ENCODE measurements around the gene FGF5.

FGF5 gene

GRCh38 chr4:80264352-80264647 lies 2.2 kb upstream of the FGF5 start:
- no peak for TF ChIP-seq CTCF (conservative IDR thresholded peaks at IDR 0.05; ENCODE audit: low read depth, low read length)
- H3K4me3 ChIP-seq (IDR thresholded peaks at IDR 0.05; ENCODE audit: insufficient read depth, low read depth, low read length): no peak overlapping the region
- no peaks in the 10 kb centered on the region for H3K36me3 ChIP-seq (ENCODE audit: insufficient read depth)
- H3K27me3 ChIP-seq (ENCODE audit: insufficient read depth, low read depth): no peaks in the 10 kb centered on the region
- no peaks in the 10 kb centered on the region for H3K4me1 ChIP-seq (ENCODE audit: low read depth, poor library complexity, severe bottlenecking)
- no peak overlapping the region for H2AFZ ChIP-seq (ENCODE audit: low read depth)
- no peaks in the 10 kb centered on the region for H3K79me2 ChIP-seq (ENCODE audit: insufficient read depth, low read depth)
- no peaks in the 10 kb centered on the region for H4K20me1 ChIP-seq (ENCODE audit: insufficient read depth)
- H3K4me2 ChIP-seq: no peak overlapping the region
- H3K9ac ChIP-seq: no peak overlapping the region
- H3K27ac ChIP-seq: no peak overlapping the region

- H3K27me3 ChIP-seq (ENCODE audit: insufficient read depth, low read depth): no peaks in the 10 kb centered on the region
- H2AFZ ChIP-seq (ENCODE audit: low read depth): no peak overlapping the region
- H3K9ac ChIP-seq: no peak overlapping the region
- TF ChIP-seq CTCF (conservative IDR thresholded peaks at IDR 0.05; ENCODE audit: low read depth, low read length): no peak
- H3K4me2 ChIP-seq: no peak overlapping the region
- H3K79me2 ChIP-seq (ENCODE audit: insufficient read depth, low read depth): no peaks in the 10 kb centered on the region
- no peak overlapping the region for H3K27ac ChIP-seq
- H3K4me3 ChIP-seq (IDR thresholded peaks at IDR 0.05; ENCODE audit: insufficient read depth, low read depth, low read length): no peak overlapping the region
- H3K4me1 ChIP-seq (ENCODE audit: low read depth, poor library complexity, severe bottlenecking): no peaks in the 10 kb centered on the region
- no peaks in the 10 kb centered on the region for H4K20me1 ChIP-seq (ENCODE audit: insufficient read depth)
- no peaks in the 10 kb centered on the region for H3K36me3 ChIP-seq (ENCODE audit: insufficient read depth)
Observed at GRCh38 chr4:80264825-80265224, 1.6 kb upstream of the FGF5 start.

- Histone ChIP-seq H3K79me2 (ENCODE audit: insufficient read depth, low read depth) (no peaks in the 10 kb centered on the region), H4K20me1 (ENCODE audit: insufficient read depth) (no peaks in the 10 kb centered on the region), H3K27me3 (ENCODE audit: insufficient read depth, low read depth) (no peaks in the 10 kb centered on the region), H3K4me2 (no peak overlapping the region; the same call in 1 of the 2 replicates), H3K27ac (no peak overlapping the region), H3K9ac (no peak overlapping the region), H3K4me1 (ENCODE audit: low read depth, poor library complexity, severe bottlenecking) (no peaks in the 10 kb centered on the region), H3K4me3 (IDR thresholded peaks at IDR 0.05; ENCODE audit: insufficient read depth, low read depth, low read length) (no peak overlapping the region), H3K36me3 (ENCODE audit: insufficient read depth) (no peaks in the 10 kb centered on the region), H2AFZ (ENCODE audit: low read depth) (no peak overlapping the region)
- no peak for TF ChIP-seq CTCF (conservative IDR thresholded peaks at IDR 0.05; ENCODE audit: low read depth, low read length)
Observed at GRCh38 chr4:80265571-80266252, 752 bp upstream of the FGF5 start.

- Histone ChIP-seq H4K20me1 (ENCODE audit: insufficient read depth) (no peaks in the 10 kb centered on the region), H3K79me2 (ENCODE audit: insufficient read depth, low read depth) (no peaks in the 10 kb centered on the region), H3K27ac (no peak overlapping the region), H3K27me3 (ENCODE audit: insufficient read depth, low read depth) (no peaks in the 10 kb centered on the region), H3K4me1 (ENCODE audit: low read depth, poor library complexity, severe bottlenecking) (no peaks in the 10 kb centered on the region), H2AFZ (ENCODE audit: low read depth) (no peak overlapping the region), H3K36me3 (ENCODE audit: insufficient read depth) (no peaks in the 10 kb centered on the region), H3K9ac (no peak overlapping the region), H3K4me3 (IDR thresholded peaks at IDR 0.05; ENCODE audit: insufficient read depth, low read depth, low read length) (no peak overlapping the region), H3K4me2 (no peak overlapping the region)
- TF ChIP-seq CTCF (conservative IDR thresholded peaks at IDR 0.05; ENCODE audit: low read depth, low read length): no peak
Observed at GRCh38 chr4:80266902-80267380, 477 bp downstream of the FGF5 start.

Measured in KMS-11 (cell line).